HL-60/S4 treated with phorbol 12-myristate 13-acetate at 8.2 ng/mL for 4 days and 3 days (cell line): ENCODE measurements around the gene ZNF492.
"Not testable (repeated sequence)": the region's sequence is repeated elsewhere in the genome, so short reads cannot be mapped to it uniquely, and the experiment has no call there.

Experiments
- in situ Hi-C: fragments of 300-500 bp; cut with MboI; formaldehyde crosslinking; loops from 2 replicates; pipeline ENCODE4 v1.15.0; 2022; ENCODE audit warnings: low sequenced_read_pairs

ZNF492 gene

DNA sequence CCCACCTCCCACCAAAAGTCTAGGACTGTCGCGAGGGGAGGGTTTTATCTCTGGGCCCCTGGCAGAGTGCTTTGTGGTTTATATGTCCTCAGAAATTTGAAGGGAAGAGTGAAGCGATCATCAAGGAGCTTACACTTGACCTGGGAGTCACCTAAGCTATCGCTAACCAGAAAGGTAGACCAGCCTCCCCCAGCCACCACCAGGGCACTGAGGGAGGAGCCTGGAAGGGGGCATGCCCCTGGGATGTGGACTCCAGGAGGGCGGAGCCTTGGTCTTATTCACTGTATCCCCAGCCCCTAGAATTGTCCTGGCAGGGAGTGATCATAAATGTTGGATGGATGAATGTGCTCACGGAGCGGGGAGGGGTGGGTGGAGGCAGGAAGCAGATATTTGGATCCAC lies 16.9 kb upstream of the ZNF492 start:
- in situ Hi-C loops: not testable (repeated sequence)

- in situ Hi-C loops: no loop called here
These were observed 16.4 kb upstream of the ZNF492 start for GRCh38 chr19:22617614-22618320.

DNA sequence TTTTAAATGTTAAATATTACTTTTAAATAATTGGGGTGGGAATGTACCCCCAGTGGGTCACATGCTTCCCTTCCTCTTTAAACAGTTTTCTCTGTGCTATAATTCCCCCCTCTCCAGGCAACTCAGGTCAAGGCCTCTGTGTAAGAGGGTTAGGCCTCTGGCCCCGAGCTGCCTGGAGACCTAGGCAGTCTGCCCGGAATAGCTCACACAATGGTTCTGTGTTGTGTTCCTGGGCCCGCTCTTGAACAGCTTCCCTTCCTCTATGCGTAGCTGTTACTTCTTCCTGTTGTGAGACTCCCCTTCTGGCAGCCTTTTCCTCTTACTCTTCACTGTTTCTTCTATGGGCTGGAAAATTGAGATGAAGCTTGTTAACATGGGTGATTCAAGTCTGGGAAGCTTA lies 14.8 kb upstream of the ZNF492 start:
- in situ Hi-C loops: no loop called here

- in situ Hi-C loops: no loop called here
These were observed 14.2 kb upstream of the ZNF492 start for GRCh38 chr19:22619932-22620331.

DNA sequence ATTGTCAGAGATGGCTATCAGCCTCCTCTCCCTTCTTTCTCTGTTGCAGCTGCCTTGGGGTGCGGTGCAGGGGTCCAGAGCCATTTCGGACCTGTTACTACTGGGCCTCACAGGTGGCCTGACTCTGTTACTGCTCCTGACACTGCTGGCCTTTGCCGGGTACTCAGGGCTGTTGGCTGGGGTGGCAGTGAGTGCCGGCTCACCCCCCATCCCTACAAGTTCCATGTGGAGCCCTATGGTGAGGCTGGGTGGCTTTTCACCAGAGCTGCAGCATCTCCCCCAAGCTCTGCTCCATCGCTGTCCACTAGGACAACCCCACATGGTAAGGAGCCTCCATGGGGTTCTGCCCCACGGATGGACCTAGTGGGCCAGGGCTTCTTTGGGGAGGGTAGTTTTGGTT lies 13.7 kb upstream of the ZNF492 start:
- in situ Hi-C loops: no loop called here

- in situ Hi-C loops: no loop called here
These were observed 13.2 kb upstream of the ZNF492 start for GRCh38 chr19:22620912-22621311.

DNA sequence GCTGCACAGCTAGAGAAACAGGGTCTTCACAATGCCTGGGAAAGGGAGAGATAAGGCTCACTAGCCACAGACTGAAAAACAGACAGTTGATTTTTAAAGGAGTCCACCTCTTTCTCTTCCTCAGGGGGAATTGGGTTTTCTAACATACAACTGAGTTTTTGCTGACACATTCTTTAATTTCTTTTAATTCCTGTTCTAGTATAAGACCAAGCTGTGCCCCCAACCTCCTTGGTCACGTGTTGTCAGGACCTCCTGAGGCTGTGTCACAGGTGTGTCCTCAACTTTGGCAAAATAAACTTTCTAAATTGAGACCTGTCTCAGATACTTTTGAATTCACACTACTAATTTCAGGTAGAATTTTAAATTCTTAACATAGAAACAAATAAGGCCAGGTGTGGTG lies 12.1 kb upstream of the ZNF492 start:
- in situ Hi-C loops: no loop called here

DNA sequence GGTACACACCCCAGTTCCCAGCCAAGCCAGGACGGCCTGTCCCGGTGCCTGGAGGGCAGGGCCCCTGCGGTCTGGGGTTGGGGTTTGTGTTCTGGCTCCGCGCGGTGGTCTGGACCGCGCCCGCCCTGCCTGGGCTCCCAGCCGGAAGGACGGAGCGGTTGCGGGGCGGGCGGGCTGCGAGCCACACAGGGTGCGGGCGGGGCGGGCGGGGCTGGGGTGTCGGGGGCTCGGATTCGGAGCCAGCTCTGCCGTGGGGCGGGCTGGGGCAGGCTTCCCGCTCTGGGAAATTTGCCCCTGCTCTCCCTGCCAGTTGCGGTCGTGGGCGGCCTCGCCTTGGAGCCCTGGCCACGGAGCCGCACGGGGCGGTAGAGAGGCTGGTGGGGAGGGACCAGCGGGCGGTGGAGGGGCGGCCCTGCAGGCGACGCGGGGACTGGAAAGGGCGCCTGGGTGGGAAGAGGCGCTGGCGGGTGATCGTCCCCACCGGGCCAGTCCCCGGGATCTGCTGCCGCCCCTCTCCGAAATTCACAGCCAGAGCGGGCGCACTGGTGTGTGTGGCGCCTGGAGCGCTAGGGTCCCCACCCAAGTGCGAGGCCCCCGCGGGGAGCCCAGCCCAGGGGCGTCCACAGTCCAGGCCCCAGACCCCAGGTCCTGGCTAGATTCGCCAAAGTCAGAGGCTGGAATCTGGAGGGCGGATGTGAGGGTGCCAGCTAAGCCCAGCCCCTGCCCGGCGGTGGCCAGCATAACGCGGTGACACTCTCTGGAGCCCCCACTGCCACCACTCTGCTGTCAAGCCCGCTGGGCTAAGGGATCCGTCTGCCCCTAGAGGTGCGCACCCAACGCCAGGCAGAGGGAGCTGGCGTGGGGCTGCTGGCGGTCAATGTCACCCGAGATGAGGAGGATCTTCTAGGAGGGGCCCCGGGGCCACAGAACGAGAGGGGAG lies 11.0 kb upstream of the ZNF492 start:
- in situ Hi-C loops: no loop called here

DNA sequence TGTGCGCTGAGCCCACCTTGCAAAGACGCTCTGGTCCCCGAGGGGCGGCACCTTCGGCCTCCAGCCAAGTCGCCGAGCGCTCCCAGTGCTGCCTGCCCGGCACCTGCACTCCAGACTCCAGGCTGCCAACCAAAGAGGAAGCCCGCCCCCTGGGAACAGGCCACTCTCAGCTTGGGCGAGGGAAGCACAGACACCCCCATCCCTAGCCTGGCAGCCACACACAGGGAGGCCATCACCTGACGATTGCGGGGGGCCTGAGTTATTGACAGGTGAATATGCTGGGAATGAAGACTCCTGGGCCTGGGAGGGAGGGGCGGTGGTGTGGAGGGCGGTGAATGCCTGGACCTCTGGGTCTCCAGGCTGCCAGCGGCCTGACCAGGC lies 10.3 kb upstream of the ZNF492 start:
- in situ Hi-C loops: no loop called here

DNA sequence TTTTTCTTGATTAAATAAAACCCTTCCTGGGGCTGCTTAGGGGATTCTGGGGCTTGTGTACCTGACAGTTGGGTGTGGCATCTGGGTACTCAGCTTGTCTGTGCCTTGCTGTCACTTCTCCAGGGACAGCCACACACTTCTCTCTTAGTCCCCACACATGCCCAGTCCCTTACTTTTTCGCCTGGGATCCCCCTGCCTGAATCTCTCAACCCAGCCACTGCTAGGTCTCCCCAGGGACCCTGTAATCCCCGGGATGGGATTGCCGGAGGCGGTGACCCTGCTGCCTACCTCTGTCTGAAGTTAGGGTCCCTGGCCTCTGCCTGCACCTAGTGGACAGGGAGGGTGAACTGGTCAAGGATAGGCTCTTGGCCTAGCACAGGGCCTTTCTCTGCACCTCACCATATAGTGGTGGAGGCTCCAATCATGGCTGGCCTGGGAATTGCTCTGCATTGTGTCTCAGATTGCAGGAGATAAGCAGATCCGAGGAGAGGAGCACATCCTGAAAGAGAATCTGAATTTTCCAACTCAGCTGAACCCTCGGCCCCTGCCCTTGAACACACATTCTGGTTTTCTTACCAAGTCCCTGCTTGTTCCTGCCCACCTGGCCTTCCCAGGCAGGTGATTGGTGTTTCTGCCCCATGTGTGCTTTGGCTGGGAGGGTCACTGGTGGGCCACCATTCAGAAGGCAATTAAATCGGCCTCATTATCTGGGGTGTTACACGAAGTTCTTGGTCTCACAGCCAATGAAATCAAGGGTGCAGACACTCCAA lies 8.7 kb upstream of the ZNF492 start:
- in situ Hi-C loops: no loop called here

GRCh38 chr19:22627526-22627925 lies 6.6 kb upstream of the ZNF492 start:
- in situ Hi-C loops: no loop called here

- in situ Hi-C loops: no loop called here
These were observed 5.7 kb upstream of the ZNF492 start for GRCh38 chr19:22628401-22628800.

DNA sequence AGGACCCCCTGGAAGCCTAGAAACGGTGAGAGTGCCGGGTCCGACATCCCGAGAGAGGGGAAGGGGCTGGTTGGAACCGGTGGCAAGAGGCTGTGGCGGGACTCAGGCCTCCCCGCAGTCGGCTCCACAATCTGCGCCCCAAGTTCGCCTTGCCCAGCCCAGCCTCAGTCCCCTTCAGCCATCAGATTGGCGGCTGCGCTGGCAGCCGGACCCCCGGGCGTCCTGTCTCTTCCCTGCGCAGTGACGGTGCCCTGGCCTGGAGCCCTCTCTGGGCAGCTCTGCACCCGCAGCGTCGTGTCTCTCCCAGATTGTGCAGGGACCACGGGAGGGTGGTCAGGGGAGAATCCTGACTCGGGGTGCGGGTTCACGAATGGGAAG lies 315 bp downstream of the ZNF492 start:
- in situ Hi-C loops: no loop called here

DNA sequence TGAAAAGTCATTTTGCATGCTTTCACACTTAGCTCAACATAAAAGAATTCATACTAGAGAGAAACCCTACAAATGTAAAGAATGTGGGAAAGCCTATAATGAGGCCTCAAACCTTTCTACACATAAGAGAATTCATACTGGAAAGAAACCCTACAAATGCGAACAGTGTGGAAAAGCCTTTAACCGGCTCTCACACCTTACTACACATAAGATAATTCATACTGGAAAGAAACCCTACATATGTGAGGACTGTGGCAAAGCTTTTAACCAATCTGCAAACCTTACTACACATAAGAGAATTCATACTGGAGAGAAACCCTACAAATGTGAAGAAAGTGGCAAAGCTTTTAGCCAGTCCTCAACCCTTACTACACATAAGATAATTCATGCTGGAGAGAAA lies 51.4 kb downstream of the ZNF492 start:
- in situ Hi-C loops: not testable (repeated sequence)

DNA sequence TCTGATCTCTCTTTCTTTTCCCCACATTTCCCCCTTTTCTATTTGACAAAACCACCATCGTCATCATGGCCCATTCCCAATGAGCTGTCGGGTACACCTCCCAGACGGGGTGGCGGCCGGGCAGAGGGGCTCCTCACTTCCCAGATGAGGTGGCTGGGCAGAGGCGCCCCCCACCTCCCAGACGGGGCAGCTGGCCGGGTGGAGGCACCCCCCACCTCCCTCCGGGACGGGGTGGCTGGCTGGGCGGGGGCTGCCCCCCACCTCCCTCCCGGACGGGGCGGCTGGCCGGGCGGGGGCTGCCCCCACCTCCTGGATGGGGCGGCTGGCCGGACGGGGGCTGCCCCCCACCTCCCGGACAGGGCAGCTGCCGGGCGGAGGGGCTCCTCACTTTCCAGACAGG lies 68.5 kb downstream of the ZNF492 start:
- in situ Hi-C loops: not testable (repeated sequence)

- in situ Hi-C loops: not testable (repeated sequence)
These were observed 69.0 kb downstream of the ZNF492 start for GRCh38 chr19:22703096-22703495.

DNA sequence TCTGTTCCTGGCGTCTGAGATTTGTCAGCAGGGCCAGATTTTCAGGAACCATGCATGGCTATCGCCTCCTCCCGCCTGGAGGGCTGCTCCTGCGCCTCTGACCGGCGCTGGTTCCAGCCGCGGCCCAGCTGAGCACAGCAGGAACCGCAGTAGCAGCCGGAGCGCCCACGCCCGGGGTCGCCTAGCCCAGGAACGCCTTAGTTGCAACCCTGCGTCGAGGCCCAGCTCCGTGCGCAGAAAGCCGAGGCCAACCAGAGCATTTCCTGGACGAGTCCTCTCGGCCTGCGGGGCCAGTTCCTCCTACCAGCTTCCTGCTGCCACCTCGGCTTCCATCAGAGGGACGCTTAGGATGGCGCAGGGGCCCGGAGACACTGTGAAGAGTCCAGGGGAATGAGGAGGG lies 74.9 kb downstream of the ZNF492 start:
- in situ Hi-C loops: no loop called here
